ENCODE measurements around the gene ASPHD1.

Gene ASPHD1, protein sequence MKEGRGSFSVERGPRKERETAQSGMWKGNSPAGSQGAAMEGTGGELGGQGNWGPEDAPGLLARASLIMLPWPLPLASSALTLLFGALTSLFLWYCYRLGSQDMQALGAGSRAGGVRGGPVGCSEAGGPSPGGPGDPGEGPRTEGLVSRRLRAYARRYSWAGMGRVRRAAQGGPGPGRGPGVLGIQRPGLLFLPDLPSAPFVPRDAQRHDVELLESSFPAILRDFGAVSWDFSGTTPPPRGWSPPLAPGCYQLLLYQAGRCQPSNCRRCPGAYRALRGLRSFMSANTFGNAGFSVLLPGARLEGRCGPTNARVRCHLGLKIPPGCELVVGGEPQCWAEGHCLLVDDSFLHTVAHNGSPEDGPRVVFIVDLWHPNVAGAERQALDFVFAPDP

DNA sequence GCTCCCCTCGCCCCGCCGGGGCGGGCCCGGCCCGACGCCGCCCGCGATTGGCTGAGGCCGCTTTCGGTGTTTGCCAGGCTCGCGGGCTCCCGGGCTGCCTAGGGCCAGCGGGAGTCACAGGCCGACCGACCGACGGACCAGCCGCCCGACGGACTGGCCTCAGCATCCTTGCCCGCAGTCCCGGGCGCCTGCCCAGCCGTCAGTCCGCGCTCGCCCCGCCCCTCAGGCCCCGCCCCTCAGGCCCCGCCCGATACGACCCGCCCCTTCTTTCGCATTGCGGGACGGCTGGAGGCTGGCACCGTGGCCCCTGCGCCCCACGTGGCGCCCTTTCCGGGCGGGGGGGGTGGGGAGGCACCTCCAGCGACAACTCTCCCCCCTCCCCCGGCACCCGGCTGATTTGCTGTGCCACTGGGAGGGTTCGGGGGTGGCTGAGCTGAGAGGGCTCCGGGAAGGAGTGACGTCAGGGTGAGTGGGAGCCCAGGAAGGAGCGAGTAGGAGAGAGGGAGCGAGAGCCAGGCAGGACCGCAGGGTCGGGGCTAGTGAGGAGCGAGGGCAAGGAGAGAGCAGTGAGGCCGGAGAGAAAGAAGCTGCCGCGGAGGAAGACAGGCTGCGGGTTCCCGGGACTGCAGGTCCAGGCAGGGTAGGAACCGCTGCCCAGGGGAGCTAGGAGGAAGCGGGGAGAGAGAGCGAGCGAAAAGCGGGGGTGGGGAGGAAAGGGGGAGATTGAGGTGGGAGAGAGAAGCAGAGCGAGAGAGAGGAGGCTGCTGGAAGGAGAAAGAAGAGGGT is at the start of gene ASPHD1:
Gene ASPHD1, plus strand, starts transcription at position 387 of the 786 bp plus-strand sequence. CDS start 484 bp downstream, outside the sequence.
- H3K4me1 Mint-ChIP-seq, result peaks cover 13% of the 10 kb centered on the region
- H3K9me3 Mint-ChIP-seq, result no peaks in the 10 kb centered on the region
- peak within 1 kb of the TSS; percentile 64 for H3K27ac Mint-ChIP-seq
- peaks cover 62% of the 10 kb centered on the region for H3K27me3 Mint-ChIP-seq
- H3K36me3 Mint-ChIP-seq, result no peaks in the 10 kb centered on the region
- CTCF ChIA-PET, result interaction anchor here (0.6 to 1.0 kb wide), 2 partner anchors 62 to 227 kb away, joined by 3 read pairs; partner anchors contain the start of gene TMEM219
- peak; percentile 75 for DNase-seq
- peak within 1 kb of the TSS; percentile 67 for H3K4me3 Mint-ChIP-seq

DNA sequence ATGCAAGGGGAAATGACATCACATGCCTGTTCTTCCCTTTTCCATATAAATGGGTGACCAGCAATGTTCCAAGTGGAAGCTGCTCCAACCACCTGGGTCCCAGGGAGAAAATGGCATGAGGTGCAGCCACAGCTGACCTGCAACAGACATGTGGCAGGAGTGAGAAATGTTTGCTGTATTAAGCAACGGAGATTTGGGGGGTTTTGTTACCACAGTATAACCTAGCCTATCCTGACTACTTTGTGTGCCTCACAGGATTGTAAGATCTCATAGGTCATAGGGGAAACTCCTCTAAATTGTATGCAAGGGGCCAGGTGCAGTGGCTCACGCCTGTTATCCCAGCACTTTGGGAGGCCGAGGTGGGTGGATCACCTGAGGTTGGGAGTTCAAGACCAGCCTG is 49.3 kb upstream of the ASPHD1 start:
- H3K27ac Mint-ChIP-seq, result no peak overlapping the region
- no peak overlapping the region for H3K4me3 Mint-ChIP-seq
- no peaks in the 10 kb centered on the region for H3K9me3 Mint-ChIP-seq
- H3K4me1 Mint-ChIP-seq, result peaks cover 7% of the 10 kb centered on the region
- peaks cover 7% of the 10 kb centered on the region for H3K27me3 Mint-ChIP-seq
- no peak for DNase-seq
- CTCF ChIA-PET, result interaction anchor here (5.4 to 5.7 kb wide), 2 partner anchors 32 to 151 kb away, joined by 65 to 103 read pairs; partner anchors contain the start of genes MVP and PAGR1
- peaks cover 22% of the 10 kb centered on the region for H3K36me3 Mint-ChIP-seq

- Mint-ChIP-seq H3K27me3 (peaks cover 7% of the 10 kb centered on the region), H3K4me1 (peaks cover 7% of the 10 kb centered on the region), H3K9me3 (no peaks in the 10 kb centered on the region), H3K4me3 (no peak overlapping the region), H3K27ac (no peak overlapping the region), H3K36me3 (peaks cover 18% of the 10 kb centered on the region)
- CTCF ChIA-PET, result interaction anchor here (3.3 kb wide), 1 partner anchor 45 kb away, joined by 8 read pairs; no protein-coding TSS in a partner anchor
- no peak for DNase-seq
Measured at GRCh38 chr16:29852654-29853053, 47.6 kb upstream of the ASPHD1 start.

DNA sequence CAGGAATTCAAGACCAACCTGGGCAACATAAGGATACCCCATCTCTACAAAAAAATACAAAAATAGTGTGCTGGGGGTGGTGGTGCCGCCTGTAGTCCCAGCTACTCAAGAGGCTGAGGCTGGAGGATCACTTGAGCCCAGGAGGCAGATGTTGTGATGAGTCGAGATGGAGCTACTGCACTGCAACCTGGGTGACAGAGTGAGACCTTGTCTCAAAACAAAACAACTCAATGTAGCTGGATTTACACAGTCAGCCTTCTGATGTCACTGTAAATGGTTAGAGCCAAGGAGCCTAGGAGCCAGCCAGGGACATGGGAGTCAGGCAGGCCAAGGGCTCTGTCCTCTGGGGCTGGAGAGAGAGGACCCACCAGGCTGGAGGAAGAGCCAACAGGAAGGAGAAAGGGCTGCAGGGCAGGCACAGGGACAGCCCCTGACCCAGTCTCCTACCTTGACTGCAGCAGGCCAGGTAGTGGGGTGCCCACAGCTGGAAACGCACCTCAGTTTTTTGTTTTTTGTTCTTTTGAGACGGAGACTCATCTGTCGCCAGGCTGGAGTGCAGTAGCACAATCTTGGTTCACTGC is 45.7 kb upstream of the ASPHD1 start:
- Mint-ChIP-seq H3K4me3 (no peak overlapping the region), H3K27ac (peak overlapping the region; percentile 25), H3K9me3 (no peaks in the 10 kb centered on the region), H3K36me3 (peaks cover 16% of the 10 kb centered on the region), H3K27me3 (peaks cover 7% of the 10 kb centered on the region), H3K4me1 (no peaks in the 10 kb centered on the region)
- CTCF ChIA-PET, result interaction anchor here (1.0 to 3.3 kb wide), 2 partner anchors 47 to 64 kb away, joined by 3 to 8 read pairs; partner anchors contain the start of gene KIF22
- DNase-seq, result no peak

DNA sequence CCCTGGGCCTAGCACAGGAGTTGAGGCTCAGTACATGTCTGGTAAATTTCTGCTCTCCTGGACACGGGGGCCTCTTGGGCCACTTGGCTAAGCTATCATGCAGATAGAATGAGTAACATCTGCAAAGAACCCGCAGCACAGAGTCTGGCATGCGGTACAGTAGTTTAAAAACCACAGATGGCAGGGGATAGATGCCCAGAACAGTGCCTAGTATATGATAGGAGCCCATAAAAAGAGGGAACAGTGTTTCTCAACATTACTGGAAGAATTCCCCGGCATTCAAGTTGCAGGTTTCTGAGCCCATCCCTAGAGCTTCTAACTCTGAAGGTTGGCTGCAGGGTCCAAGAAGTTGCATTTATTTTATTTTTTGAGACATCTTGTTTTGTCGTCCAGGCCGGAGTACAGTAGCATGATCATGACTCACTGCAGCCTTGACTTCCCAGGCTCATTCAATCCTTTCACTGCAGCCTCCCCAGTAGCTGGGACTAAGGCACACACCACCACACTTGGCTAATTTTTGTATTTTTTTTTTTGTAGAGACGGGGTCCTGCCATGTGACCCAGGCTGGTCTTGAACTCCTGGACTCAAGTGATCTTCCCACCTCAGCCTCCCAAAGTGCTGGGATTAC is 43.0 kb upstream of the ASPHD1 start:
- peaks cover 20% of the 10 kb centered on the region for H3K4me1 Mint-ChIP-seq
- CTCF ChIA-PET, result interaction anchor here (0.8 to 2.3 kb wide), 2 partner anchors 8 to 9 kb away, joined by 4 to 7 read pairs; no protein-coding TSS in a partner anchor
- peaks cover 27% of the 10 kb centered on the region for H3K36me3 Mint-ChIP-seq
- peaks cover 7% of the 10 kb centered on the region for H3K27me3 Mint-ChIP-seq
- no peak overlapping the region for H3K27ac Mint-ChIP-seq
- H3K4me3 Mint-ChIP-seq, result no peak overlapping the region
- H3K9me3 Mint-ChIP-seq, result no peaks in the 10 kb centered on the region
- DNase-seq, result no peak

- H3K36me3 Mint-ChIP-seq, result peaks cover 31% of the 10 kb centered on the region
- CTCF ChIA-PET, result interaction anchor here (2.3 kb wide), 1 partner anchor 10 kb away, joined by 7 read pairs; no protein-coding TSS in a partner anchor
- H3K27me3 Mint-ChIP-seq, result peaks cover 7% of the 10 kb centered on the region
- DNase-seq, result no peak
- H3K9me3 Mint-ChIP-seq, result no peaks in the 10 kb centered on the region
- no peak overlapping the region for H3K4me3 Mint-ChIP-seq
- peaks cover 21% of the 10 kb centered on the region for H3K4me1 Mint-ChIP-seq
- no peak overlapping the region for H3K27ac Mint-ChIP-seq
Measured at GRCh38 chr16:29858149-29858849, 42.0 kb upstream of the ASPHD1 start.

- CTCF ChIA-PET, result interaction anchor here (2.3 kb wide), 1 partner anchor 10 kb away, joined by 7 read pairs; no protein-coding TSS in a partner anchor
- H3K36me3 Mint-ChIP-seq, result peaks cover 31% of the 10 kb centered on the region
- no peak overlapping the region for H3K4me3 Mint-ChIP-seq
- no peaks in the 10 kb centered on the region for H3K9me3 Mint-ChIP-seq
- H3K4me1 Mint-ChIP-seq, result peaks cover 27% of the 10 kb centered on the region
- H3K27me3 Mint-ChIP-seq, result peaks cover 7% of the 10 kb centered on the region
- DNase-seq, result no peak
- H3K27ac Mint-ChIP-seq, result no peak overlapping the region
Measured at GRCh38 chr16:29858974-29859373, 41.3 kb upstream of the ASPHD1 start.

GRCh38 chr16:29860218-29860617 is 40.1 kb upstream of the ASPHD1 start:
- peak overlapping the region; percentile 42 for H3K27ac Mint-ChIP-seq
- peaks cover 31% of the 10 kb centered on the region for H3K4me1 Mint-ChIP-seq
- peaks cover 5% of the 10 kb centered on the region for H3K27me3 Mint-ChIP-seq
- no peak overlapping the region for H3K4me3 Mint-ChIP-seq
- DNase-seq, result no peak
- no peaks in the 10 kb centered on the region for H3K9me3 Mint-ChIP-seq
- peaks cover 31% of the 10 kb centered on the region for H3K36me3 Mint-ChIP-seq
- CTCF ChIA-PET, result interaction anchor here (2.4 kb wide), 1 partner anchor 12 kb away, joined by 6 read pairs; no protein-coding TSS in a partner anchor

DNA sequence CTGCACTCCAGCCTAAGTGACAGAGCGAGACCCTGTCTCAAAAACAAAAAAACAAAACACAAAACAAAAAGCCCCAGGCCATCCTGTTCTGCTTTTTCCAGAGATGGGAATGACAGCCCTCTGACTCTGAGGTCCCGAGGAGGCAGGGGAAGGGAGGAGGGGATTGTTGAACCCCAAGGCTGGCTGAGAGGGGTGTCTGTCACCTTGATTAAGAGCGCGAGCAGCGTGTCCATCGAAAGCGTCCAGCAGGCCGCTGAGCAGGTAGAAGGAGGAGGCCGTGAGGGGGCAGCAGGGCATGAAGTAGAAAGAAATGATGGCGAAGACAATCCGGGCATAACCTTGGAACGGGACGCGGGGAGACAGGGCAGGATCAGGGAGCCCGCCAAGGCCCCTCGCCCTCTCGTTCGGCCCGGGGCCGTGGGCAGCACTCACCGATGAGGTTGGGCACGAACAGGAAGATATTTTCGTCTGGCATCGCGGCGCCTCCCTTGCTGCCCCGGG is 37.9 kb upstream of the ASPHD1 start:
- CTCF ChIA-PET, result interaction anchor here (1.2 to 2.4 kb wide), 2 partner anchors 14 to 162 kb away, joined by 3 to 6 read pairs; no protein-coding TSS in a partner anchor
- Mint-ChIP-seq H3K27me3 (peaks cover 18% of the 10 kb centered on the region), H3K9me3 (no peaks in the 10 kb centered on the region), H3K4me3 (peak overlapping the region; percentile 94), H3K27ac (peak overlapping the region; percentile 98), H3K36me3 (peaks cover 29% of the 10 kb centered on the region), H3K4me1 (peaks cover 31% of the 10 kb centered on the region)
- peak; percentile 34 for DNase-seq

GRCh38 chr16:29862884-29863668 is 37.2 kb upstream of the ASPHD1 start, which contains the start of gene CDIPT:
Gene CDIPT (minus strand): TSS chr16:29863226. CDS start chr16:29862857, 369 bp downstream.
- peaks cover 34% of the 10 kb centered on the region for H3K4me1 Mint-ChIP-seq
- peak; percentile 96 for DNase-seq
- H3K36me3 Mint-ChIP-seq, result peaks cover 29% of the 10 kb centered on the region
- peak within 1 kb of the TSS; percentile 98 for H3K27ac Mint-ChIP-seq
- CTCF ChIA-PET, result interaction anchor here (0.8 to 0.9 kb wide), 2 partner anchors 15 to 54 kb away, joined by 3 read pairs; no protein-coding TSS in a partner anchor
- H3K4me3 Mint-ChIP-seq, result peak within 1 kb of the TSS; percentile 94
- H3K9me3 Mint-ChIP-seq, result no peaks in the 10 kb centered on the region
- peaks cover 23% of the 10 kb centered on the region for H3K27me3 Mint-ChIP-seq

GRCh38 chr16:29863669-29863984 is 36.7 kb upstream of the ASPHD1 start:
- no peaks in the 10 kb centered on the region for H3K9me3 Mint-ChIP-seq
- DNase-seq, result no peak
- H3K4me3 Mint-ChIP-seq, result peak overlapping the region; percentile 94
- CTCF ChIA-PET, result interaction anchor here (0.6 to 0.9 kb wide), 3 partner anchors 11 to 53 kb away, joined by 3 read pairs; no protein-coding TSS in a partner anchor
- H3K36me3 Mint-ChIP-seq, result peaks cover 26% of the 10 kb centered on the region
- peaks cover 34% of the 10 kb centered on the region for H3K4me1 Mint-ChIP-seq
- H3K27me3 Mint-ChIP-seq, result peaks cover 23% of the 10 kb centered on the region
- peak overlapping the region; percentile 98 for H3K27ac Mint-ChIP-seq

- Mint-ChIP-seq H3K4me3 (no peak overlapping the region), H3K27me3 (peaks cover 23% of the 10 kb centered on the region), H3K27ac (no peak overlapping the region), H3K9me3 (no peaks in the 10 kb centered on the region), H3K4me1 (peaks cover 34% of the 10 kb centered on the region), H3K36me3 (peaks cover 22% of the 10 kb centered on the region)
- CTCF ChIA-PET, result interaction anchor here (0.6 kb wide), 1 partner anchor 10 kb away, joined by 3 read pairs; no protein-coding TSS in a partner anchor
- no peak for DNase-seq
Measured at GRCh38 chr16:29864205-29864604, 36.1 kb upstream of the ASPHD1 start.
